ENCODE data around the gene ZBTB14.

The ZBTB14 gene, protein sequence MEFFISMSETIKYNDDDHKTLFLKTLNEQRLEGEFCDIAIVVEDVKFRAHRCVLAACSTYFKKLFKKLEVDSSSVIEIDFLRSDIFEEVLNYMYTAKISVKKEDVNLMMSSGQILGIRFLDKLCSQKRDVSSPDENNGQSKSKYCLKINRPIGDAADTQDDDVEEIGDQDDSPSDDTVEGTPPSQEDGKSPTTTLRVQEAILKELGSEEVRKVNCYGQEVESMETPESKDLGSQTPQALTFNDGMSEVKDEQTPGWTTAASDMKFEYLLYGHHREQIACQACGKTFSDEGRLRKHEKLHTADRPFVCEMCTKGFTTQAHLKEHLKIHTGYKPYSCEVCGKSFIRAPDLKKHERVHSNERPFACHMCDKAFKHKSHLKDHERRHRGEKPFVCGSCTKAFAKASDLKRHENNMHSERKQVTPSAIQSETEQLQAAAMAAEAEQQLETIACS

GRCh38 chr18:5295231-5295920 is at the start of gene ZBTB14:
Gene ZBTB14 (minus strand): TSS chr18:5295726. CDS start chr18:5293246, 2,480 bp downstream.
- peak; percentile 44 for DNase-seq

GRCh38 chr18:5339202-5339834 is 43.8 kb upstream of the ZBTB14 start:
- no peak for DNase-seq

DNA sequence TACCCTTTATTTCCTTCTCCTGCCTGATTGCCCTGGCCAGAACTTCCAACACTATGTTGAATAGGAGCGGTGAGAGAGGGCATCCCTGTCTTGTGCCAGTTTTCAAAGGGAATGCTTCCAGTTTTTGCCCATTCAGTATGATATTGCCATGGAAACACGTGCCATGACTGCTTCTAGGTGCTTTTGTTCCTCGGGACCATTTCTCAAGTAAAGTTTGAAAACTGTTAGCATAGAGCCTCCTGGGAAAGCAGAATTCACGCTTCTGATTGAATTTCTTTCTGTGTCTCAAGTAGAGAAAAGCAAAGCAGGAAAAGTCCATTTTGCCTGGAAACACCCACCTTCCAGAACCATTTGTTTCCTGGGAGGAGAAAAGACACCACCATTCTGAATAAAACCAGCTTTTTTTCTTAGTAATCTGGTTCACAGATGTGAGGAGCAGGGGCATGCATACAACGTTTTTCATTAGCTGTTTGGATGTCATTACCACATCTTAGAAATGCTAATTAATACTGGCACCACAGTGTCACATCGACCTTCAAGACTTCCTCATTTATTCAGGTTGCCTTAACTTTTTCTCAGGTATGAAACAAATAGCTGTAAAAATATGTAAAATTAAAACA is 39.0 kb upstream of the ZBTB14 start:
- DNase-seq, result no peak

GRCh38 chr18:5318061-5318700 is 22.7 kb upstream of the ZBTB14 start:
- no peak for DNase-seq

DNA sequence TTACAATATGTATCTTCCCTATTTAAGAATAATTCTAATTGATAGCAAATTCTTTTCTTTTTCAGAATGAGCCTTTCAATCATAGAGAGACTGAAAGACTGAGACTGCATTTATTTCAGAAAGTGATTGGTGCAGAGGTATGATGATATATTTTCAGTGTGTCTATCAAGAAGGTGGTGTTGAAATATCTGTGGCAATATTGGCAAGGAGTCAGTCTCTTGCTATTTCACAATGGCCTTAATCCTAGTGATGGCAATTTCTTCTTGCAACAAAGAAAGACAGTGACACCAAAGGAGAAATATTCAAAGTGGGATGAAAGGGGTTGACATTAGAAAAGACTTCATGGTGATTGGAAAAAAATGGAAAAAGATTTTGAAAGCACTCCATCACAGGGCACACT is 21.7 kb upstream of the ZBTB14 start:
- DNase-seq, result no peak

DNA sequence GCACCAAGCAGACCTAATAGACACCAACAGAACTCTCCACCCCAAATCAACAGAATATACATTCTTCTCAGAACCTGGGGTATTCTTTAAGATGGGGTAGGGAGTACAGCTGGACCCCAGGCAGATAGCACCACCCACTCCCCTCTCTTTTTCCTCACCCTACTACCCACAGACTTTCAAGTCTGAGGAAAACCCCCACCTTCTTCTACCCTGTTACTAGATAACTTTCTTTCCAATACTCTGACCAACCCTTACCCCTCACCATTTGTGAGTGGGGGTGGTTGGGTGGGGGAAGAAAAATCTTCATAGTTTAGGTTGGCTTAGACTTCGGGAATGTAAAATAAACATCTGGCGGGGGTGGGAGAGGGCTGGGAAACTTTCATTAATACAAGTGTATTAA is 20.3 kb upstream of the ZBTB14 start:
- DNase-seq, result no peak

DNA sequence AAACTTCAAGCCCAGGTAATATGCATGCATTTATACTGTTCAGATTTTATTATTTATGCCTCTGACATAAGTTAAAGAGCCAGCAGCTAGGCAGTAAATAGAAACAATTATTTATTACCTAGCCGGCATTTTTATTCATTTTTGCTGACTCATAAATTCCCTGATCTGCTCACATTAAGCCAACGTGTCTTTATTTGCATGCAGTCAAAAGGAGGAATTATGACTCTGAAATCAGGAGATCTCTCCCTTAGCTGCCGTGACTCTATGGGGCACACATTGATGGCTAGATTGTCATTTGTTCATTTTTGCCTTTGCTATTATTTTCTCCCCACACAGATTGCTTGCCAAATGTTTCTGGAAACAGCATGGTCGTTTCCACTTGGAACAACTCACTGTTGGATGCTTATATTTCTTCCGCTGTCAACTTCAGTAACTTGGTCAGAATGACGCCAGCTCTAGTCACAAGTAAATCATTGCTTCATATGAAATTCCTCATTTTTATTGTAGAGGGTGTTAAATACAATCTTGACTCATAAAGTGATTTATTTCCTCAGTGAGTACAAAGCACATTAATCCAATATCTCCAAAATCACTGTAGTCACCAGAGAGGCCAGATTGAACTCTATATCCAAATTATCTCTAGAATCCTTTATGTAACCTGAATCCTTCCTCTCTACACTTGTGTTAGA is 15.9 kb upstream of the ZBTB14 start:
- DNase-seq, result peak; percentile 13

DNA sequence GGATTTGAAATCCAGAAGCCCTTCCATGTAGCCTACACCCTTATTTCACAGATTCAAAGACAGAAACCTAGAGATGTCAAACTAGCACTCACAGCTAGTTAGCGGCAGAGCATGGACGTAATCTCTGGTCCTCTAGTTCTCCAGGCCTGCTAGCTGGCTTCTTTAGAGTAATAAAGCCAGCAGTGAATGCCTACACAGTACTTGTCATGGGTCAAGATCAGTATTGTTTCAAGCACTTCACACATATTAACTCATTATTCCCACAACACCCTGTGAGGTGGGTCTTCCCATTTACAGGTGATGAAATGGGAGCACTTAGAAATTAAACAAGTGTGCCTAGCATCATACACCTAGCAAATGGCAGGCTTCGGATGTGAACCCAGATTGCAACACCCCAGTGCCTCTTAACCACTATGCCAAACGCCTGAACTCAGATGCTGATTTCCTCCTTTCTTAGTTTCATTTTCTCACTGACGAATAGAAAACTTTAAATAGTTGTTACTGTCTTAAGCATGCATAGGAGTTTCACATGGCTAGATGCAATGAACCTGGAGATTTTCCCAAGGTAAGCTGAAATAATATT is 14.5 kb upstream of the ZBTB14 start:
- DNase-seq, result no peak

DNA sequence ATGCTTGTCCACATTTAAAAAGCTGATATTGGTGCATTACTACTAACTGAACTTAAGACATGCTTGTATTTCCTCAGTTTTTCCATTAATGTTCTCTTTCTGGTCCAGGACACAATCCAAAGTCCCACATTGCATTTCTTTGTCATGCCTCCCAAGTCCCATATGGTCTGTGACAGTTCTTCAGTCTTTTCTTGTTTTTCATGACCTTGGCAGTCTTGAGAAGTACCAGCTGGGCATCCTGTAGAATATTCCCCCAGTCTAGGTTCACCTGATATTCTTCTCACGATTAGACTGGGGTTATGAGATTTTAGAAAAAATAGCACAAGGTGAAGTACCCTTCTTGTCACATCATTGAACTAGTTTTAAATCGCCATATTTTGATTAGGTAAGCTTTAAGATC is 10.3 kb upstream of the ZBTB14 start:
- no peak for DNase-seq

DNA sequence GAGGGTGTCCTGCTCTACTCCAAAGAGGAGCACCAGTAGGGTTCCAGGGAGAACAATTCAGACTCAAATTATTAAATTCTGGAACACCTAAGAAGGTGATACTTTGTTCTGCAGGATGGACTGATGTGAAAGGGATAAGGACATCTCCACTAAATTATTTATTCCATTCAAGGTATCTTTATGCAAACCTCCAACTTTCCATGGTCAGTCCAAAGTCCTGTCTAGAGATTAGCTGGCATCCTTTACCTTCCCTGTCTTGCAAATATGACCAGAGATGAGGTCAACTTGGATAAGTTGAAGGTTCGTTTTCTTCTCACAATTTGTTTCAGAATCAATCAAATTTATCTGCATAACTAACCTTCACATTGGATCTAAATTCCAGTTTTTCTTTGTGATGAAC is 8.7 kb upstream of the ZBTB14 start:
- no peak for DNase-seq

GRCh38 chr18:5303636-5304035 is 8.1 kb upstream of the ZBTB14 start:
- no peak for DNase-seq

DNA sequence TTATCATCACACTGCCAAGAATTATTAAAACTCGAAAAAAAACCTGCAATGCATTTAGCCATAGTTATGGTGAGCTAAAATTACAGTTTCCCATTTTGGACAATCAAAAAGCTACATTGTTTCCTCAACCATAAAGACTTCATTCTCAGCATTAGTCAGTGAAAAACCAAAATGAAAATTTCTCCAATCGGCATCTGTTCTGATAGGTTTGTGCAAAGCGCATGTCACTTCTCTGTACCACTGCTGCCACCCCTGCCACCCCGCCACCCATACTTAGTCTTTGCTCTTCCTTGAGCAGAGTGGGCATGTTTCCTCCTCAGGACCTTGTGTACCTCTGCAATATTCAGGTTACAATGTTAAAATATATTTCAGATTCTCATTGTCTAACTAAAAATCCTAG is 7.1 kb upstream of the ZBTB14 start:
- DNase-seq, result no peak

- DNase-seq, result no peak
Measured at GRCh38 chr18:5300476-5301010, 5.0 kb upstream of the ZBTB14 start.

- no peak for DNase-seq
Measured at GRCh38 chr18:5298156-5298852, 2.8 kb upstream of the ZBTB14 start.

GRCh38 chr18:5297597-5297996 is 2.1 kb upstream of the ZBTB14 start:
- no peak for DNase-seq

- DNase-seq, result peak; percentile 75
Measured at GRCh38 chr18:5296706-5297320, 1.3 kb upstream of the ZBTB14 start.

DNA sequence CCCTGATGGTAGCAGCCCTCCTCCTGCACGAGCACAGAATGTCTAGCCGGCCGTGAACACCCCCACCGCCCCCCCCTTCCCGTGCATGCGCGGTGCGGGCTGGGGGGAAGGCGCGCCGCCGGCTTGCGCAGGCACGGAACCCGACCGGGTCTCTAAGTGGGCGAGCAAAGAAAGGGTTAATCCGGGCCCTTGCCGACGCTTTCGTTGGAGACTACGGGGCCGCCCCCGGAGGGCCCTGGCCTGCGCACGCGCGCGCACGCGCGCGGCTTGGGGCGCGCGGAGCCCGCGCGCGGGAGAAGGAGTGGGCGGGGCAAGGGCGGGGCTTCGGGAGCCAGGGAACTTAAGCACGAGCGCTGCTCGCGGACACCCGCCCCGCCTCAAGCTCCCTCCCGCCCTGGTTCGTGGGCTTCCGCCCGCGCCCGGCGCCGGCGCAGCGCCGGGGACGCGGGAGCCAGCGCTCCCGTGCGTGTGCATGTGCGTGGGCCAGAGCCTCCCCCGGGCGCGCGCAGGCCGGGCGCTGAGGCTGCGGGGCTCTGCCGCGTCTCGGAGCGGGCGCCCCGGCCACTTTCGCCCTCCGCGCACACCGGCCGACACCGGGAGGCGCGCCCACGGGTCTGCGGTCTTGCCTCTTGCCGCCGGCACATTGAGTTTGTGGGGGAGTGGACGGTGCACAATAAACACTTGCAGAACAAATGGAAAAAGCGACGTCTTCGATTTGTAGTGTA is 617 bp upstream of the ZBTB14 start:
- DNase-seq, result peak; percentile 88

DNA sequence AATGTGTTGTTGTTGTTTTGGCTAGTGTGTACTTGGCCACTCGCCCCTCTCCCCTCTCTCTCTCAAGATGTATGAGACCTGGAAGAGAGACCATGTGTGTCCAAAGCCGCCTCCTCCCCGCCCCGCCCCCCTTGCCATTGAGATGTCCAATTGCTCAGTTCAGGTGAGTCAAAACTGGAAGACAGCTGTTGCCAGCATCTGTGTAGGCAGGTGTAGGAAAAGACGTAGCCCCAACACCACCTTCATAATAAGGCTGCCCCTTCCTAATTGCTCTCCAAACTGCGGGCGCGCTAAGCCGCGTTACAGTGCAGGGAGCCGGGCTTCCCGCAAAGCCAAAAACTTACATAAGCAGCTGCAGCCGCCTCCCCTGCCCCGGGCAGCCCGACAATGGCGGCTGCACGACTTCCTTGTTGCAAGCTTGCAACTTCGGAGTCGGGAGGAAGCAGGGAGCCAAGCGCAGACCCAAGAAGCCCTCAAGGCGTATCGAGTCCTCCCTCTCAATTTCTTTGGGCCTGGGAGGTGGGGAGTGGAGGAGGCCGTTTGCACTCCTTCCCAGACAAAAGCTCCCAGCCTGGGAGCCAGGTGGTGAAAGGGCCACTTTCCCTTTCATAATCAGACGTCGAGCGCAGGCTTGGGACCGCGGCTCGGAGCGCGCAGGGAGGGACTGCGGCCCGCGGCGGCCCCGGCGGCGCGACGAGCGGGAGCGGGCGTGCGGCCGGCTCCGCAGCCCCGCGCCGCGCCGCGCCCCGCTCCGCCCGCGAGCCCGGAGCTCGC is 882 bp downstream of the ZBTB14 start:
- DNase-seq, result no peak

GRCh38 chr18:5294113-5294456 is 1.4 kb downstream of the ZBTB14 start:
- no peak for DNase-seq
